A549 (cell line): ENCODE results near the gene SEC31A.

Experiments
- CBX8 ChIP-seq: fragments of 200-600 bp; sonication (generic); IDR thresholded peaks from 2 replicates; pipeline ENCODE4 v1.6.1; 2016
- CEBPB ChIP-seq, 2 experiments: fragments of >200 bp in 1 of 2; sonication (Bioruptor Twin) in 1 of 2; formaldehyde crosslinking in 1 of 2; IDR thresholded peaks; 2 replicates each; pipeline ENCODE4 v1.6.1; 2012 to 2016
- EP300 ChIP-seq, 2 experiments: fragments of >200 bp; sonication (Bioruptor Twin); formaldehyde crosslinking; IDR thresholded peaks; 2 replicates in 1 of 2; 3 replicates in 1 of 2; pipeline ENCODE4 v1.6.1; 2016 to 2017
- ESRRA ChIP-seq: fragments of 150-350 bp; IDR thresholded peaks from 2 replicates; pipeline ENCODE4 v1.6.1; 2014; ENCODE audit warnings: mild to moderate bottlenecking, low read length, borderline replicate concordance
- PHF8 ChIP-seq: fragments of 200-600 bp; sonication (generic); IDR thresholded peaks from 2 replicates; pipeline ENCODE4 v1.6.1; 2016; ENCODE audit warnings: low read depth, mild to moderate bottlenecking, antibody characterized with exemption, moderate library complexity, borderline replicate concordance
- POLR2A ChIP-seq: IDR thresholded peaks from 2 replicates; pipeline ENCODE4 v1.6.1; 2012; ENCODE audit warnings: mild to moderate bottlenecking, low read length
- POLR2AphosphoS2 ChIP-seq: conservative IDR thresholded peaks from 2 replicates; pipeline ENCODE4 v1.6.1; 2012; ENCODE audit warnings: low read length, improper control_type of control experiment, inconsistent platforms
- RAD21 ChIP-seq, 2 experiments: fragments of >200 bp in 1 of 2; sonication (Bioruptor Twin) in 1 of 2; formaldehyde crosslinking in 1 of 2; IDR thresholded peaks in 1 of 2; conservative IDR thresholded peaks in 1 of 2; 2 replicates in 1 of 2; 3 replicates in 1 of 2; pipeline ENCODE4 v1.6.1; 2012 to 2018; ENCODE audit warnings: inconsistent platforms in 1 of 2
- TF ChIP-seq, protein P1 (sequence below): IDR thresholded peaks from 2 replicates; pipeline ENCODE4 v1.6.1; 2012; ENCODE audit warnings: low read depth, borderline replicate concordance
- TF ChIP-seq, protein P2 (sequence below): fragments of >200 bp; sonication (Bioruptor Twin); formaldehyde crosslinking; IDR thresholded peaks from 3 replicates; pipeline ENCODE4 v1.5.1; 2016
- TF ChIP-seq, protein P3 (sequence below): IDR thresholded peaks from 2 replicates; pipeline ENCODE4 v1.6.1; 2012

DNA sequence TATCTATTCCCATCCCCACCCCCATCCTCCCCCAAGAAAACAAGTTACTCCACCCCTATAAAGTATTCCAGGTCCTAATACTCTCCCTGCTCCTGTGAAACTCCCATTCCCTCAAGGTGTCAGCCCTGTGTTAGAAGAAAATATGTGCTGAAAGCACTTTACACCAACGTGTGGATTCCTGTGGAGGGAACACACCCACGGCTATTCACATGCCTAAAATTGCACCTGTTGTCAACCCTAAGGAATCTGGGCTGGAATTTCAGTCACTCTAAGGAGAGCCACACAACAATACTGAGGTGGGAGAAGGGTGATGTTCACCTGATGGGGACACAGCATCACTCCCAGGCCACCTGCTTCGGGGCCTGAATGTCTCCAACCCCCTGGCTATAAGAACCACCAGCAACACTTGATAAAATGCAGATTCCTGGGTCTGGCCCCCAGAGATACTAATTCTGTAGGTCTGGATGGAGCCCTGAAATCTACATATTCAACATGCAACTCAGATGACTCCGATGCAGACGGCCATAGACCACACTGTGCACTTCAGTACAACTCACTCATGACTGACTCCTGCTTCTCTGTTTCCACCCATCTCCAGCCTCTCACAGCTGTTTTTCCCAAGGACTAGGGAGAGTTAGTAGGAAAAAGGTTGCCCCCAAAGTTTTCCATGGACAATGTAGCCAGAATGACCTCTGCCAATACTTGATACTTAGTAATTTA lies 108.2 kb downstream of the SEC31A start:
- TF ChIP-seq CEBPB (IDR thresholded peaks at IDR 0.05) (no peak), EP300 (IDR thresholded peaks at IDR 0.05) (no peak), POLR2AphosphoS2 (no peak), RAD21 (conservative IDR thresholded peaks at IDR 0.05 in 1 of 2, IDR thresholded peaks at IDR 0.05 in 1 of 2) (no peak), ESRRA (no peak), POLR2A (no peak), CBX8 (no peak), PHF8 (no peak)
- TF ChIP-seq, protein P1, sequence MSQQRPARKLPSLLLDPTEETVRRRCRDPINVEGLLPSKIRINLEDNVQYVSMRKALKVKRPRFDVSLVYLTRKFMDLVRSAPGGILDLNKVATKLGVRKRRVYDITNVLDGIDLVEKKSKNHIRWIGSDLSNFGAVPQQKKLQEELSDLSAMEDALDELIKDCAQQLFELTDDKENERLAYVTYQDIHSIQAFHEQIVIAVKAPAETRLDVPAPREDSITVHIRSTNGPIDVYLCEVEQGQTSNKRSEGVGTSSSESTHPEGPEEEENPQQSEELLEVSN = no peak
- TF ChIP-seq, protein P2, sequence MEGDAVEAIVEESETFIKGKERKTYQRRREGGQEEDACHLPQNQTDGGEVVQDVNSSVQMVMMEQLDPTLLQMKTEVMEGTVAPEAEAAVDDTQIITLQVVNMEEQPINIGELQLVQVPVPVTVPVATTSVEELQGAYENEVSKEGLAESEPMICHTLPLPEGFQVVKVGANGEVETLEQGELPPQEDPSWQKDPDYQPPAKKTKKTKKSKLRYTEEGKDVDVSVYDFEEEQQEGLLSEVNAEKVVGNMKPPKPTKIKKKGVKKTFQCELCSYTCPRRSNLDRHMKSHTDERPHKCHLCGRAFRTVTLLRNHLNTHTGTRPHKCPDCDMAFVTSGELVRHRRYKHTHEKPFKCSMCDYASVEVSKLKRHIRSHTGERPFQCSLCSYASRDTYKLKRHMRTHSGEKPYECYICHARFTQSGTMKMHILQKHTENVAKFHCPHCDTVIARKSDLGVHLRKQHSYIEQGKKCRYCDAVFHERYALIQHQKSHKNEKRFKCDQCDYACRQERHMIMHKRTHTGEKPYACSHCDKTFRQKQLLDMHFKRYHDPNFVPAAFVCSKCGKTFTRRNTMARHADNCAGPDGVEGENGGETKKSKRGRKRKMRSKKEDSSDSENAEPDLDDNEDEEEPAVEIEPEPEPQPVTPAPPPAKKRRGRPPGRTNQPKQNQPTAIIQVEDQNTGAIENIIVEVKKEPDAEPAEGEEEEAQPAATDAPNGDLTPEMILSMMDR = no peak
- TF ChIP-seq, protein P3, sequence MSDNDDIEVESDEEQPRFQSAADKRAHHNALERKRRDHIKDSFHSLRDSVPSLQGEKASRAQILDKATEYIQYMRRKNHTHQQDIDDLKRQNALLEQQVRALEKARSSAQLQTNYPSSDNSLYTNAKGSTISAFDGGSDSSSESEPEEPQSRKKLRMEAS = no peak
